Suppressor macrophage (primary cell): ENCODE results near the gene SCIMP.
A peak's percentile ranks its signal among the peaks of the same experiment; 100 is the strongest.
"Not testable (repeated sequence)": the region's sequence is repeated elsewhere in the genome, so short reads cannot be mapped to it uniquely, and the experiment has no call there.

Experiments
- DNase-seq, 4 experiments: peaks; one replicate each; pipeline ENCODE4 v3.0.0-alpha.2; 2020 to 2022
- total RNA-seq, 17 experiments: gene quantifications; one replicate each; lab custom pipeline; 2026; ENCODE audit warnings: mixed read lengths in 6 of 17, inconsistent platforms in 3 of 17; lab: John Stamatoyannopoulos, UW

The SCIMP gene
- 2.4 to 49.6 (median 9.6) reads per million in 17 experiments for total RNA-seq

DNA sequence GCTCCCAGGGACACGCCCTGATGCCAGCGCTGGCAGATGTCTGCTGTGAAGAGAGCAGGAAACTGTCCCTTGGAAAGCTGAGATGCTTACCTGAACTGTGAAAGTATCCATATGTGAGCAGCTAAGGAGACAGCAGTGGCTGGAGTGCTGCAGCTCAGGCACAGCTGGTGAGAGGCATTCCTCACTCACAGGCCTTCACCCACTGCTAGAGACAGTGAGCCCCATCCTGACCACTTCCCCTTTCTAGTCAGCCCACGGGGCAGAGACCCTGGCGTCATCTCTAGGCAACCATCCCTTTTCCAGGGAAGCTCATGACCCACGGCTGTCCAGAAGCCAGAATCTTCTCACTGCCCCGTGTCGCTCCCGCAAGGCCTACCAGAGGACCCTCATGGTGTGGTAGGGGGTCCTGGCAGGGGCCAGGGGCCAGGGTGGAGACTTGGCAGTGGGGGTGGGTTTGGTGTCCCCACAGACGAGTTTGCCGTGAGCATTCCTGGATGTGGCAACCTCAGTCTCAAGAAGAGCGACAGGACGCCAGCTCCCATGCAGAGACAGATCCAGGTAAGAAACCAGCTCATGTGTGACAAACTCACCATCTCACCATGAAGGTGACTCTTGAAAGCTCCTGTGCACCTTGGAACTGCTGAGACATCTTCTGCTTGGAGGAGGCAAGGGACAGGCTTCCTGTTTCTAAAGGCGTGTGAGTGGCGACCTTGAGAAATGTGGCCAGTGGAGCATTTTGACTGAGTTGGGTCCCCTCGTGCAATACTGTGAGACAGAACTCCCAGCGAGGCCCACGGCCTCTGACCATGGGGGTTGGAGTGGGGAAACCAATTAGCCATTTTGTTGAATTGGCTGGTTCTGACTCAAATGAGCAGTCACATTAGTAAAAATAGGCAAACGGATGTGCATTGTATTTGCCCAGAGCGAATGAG is at the start of gene SCIMP:
SCIMP (minus strand) TSS at position 216 of the 932 bp plus-strand sequence; CDS start at position 111, 105 bp downstream.
- peak; percentile 87 to 96 (median 95) for DNase-seq

DNA sequence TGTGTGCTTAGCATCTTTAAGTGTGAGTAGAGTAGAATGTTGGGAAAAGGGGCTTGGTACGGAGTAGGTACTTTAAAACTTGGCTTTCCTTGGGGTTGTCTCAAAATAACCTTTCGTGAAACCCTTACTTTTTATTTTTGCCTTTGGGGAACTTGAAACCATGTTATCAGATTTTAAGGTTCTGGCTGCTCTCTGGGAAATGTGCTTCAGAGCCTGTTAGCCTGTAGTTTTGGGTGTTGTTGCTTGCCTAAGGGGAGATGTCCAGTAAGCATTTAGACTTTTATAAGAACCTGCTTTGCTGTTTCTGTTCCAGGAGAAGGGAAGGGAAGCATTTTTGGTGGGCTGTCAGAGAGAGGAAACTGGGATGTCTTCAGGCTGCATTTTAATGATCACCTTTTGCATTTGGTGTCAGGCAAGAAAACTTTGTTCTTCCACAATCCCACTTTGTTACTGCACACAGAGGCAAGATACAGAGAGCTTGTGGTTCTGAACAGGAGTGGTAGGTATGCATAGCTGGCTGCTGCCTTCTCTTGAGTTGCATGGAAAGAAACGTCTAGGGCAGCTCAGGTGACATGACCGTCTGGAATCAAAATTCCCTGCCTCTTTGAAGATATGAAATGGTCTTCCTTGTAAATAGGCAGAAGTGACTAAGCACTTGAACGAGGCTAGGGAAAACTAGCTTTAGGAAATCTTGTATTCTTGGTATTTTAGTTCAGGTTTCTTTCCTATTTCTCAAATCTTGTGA is 49.1 kb upstream of the SCIMP start:
- DNase-seq, result peak in 1 of 4 experiments; percentile 19

DNA sequence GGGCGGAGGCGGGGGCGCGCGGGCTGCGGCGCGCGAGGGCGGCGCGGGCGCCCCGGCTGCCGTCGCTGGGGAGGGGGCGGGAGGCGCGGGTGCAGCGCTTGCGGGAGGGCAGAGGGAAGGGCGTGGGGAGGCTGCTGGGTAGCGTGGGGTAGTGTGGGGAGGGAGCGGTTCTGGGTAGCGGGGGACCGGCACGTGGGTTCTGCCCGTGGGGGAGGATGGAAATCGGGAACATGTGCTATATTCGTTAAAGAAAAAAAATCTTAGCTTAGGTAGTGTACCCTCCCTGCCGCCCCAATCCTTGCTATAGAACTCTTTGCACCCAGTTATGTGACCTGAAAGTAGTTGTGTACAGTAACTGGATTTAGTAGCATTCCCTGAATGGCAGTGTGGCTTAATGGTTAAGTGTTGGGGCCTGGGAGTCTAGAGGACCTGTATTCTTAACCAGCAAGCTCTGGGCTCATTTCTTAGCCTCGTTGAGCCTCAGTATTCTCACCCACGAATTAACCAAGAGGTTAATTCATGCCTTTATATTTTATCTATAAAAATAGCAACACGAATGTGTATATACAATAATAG is 48.1 kb upstream of the SCIMP start:
- DNase-seq, result peak in 2 of 4 experiments; percentile 27 to 56

DNA sequence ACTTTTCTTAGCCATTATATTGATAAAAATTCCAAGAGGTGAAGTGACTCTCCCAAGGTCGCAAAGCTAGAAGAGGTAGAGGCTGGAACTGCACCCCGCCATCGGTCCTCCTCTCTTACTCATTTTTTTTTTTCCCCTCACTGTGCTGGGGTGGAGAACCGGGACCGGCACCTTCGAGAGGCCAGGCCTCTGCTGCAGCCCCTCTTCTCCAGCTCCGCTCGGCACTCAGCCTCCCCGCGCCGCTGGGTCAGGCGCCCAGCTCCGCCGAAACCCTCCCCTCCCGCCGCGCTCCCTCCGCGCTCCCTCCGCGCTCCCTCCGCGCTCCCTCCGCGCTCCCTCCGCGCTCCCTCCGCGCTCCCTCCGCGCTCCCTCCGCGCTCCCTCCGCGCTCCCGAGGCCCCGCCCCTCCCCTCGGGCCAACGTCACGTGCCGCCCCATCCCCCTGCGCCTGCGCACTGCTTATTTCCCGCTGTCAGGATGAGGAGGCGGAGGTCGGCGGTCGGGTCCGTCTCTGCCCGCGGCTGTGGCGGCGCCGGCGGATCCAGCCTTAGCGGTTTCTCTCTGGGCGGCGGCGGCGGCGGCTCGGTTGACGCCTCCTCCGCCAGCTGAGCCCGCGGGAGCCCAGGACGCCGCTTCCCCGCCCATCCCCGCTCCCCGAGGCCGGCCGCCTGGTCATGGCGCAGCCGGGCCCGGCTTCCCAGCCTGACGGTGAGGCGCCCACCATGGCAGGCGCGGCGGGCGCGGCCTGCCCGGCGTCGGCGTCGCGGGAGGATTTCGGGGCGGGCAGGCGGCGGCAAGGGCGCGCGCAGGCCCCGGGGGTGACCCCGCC is 47.4 kb upstream of the SCIMP start, which contains the start of gene RABEP1:
RABEP1 (plus strand) TSS at position 471 of the 828 bp plus-strand sequence; CDS start at position 674, 203 bp downstream.
- peak; percentile 94 to 98 (median 96) for DNase-seq

DNA sequence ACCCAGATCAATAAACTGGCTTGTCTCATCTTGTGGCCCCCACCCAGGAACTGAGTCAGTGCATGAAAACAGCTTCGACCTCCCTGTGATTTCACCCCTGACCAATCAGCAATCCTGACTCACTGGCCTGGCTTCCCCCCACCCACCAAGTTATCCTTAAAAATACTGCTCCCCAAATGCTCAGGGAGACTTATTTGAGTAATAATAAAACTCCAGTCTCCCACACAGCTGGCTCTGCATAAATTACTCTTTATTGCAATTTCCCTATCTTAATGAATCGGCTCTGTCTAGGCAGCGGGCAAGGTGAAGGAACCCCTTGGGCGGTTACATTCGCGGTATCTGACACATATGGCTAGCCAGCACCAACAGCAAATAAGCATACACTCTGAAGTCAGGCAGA is 37.7 kb upstream of the SCIMP start:
- DNase-seq, result no peak

DNA sequence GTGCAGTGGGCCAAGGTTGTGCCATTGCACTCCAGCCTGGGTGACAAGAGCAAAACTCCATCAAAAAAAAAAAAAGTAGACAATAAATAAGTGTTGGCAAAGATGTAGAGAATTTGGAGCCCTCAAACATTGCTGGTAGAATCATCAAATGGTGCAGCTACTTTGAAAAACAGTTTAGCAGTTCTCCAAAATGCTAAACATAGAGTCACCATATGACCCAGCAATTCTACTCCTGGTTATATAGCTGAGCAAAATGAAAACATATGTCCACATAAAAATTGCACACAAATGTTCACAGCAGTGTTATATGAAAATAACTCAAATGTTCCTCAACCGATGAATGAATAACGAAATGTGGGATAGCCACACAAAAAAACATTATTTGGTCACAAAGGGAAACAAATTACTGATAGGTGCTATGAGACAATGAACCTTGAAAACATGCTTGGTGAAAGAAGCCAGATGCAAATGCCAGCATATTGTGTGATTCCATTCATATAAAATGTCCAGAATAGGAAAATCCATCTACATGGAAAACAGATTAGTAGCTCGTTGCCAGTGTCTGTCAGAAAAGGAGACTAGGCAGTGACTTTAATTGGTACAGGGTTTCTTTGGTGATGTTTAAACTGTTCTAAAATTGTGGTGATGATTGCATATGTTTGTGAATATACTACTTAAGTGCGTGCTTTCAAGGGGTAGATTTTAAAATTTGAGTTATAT is 34.7 kb upstream of the SCIMP start:
- DNase-seq, result no peak

DNA sequence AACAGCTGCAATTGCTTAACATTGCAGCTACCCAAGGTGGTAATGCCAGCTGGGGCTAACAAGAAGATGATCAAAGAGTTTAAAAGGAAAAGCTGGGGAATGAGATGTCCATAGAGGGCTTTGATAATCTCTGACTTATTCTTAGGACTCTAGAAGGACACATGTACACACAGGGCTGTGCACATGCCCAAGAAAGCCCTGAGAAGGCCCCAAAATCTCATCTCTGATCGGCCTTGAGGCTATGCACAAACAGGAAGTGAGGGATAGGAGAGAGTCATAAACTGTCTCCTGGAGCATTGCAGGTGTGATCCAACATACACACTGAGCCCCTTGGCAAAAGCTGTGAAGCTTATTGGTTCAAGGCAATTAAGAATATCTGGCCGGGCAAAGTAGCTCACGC is 30.2 kb upstream of the SCIMP start:
- no peak for DNase-seq

DNA sequence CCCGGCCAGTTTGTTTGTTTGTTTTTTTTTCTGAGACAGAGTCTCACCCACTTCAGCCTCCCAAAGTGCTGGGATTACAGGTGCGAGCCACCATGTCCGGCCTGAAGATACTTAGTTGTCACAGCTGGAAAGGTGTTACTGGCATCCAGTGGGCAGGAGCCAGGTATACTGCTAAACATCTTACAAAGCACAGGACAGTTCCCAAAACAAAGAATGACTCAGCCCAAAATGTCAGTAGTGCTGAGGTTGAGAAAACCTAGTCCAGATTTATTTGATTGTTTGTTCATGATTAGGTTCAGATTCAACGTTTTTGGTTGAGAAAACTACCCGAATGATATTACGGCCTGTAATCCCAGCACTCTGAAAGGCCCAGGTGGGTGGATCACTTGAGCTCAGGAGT is 28.8 kb upstream of the SCIMP start:
- no peak for DNase-seq

DNA sequence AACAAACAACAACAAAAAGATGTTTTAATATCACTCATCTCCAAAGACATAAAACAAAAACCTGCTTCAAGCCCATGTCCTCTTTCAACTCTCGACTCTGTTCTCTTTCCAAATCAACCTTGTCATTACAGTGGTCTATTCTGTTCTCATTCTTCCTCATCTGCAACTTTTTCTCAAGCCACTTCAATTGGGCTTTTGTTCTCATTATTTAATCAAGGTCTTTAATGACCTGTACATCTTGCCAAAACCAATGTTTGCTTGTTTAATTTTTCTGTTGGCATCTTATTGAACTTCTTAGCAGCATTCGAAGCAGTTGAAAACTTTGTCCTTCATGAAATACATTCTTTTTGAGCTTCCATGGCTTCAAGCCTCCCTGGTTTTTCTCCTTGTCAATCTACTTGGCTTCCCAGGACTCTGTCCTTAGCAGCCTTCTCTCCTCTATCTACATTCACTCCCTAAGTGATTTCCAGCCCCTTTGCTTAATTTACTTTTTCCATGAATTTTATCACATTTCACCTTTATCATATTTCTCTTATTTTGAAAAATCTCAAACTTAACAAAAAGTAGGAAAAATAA is 27.8 kb upstream of the SCIMP start:
- no peak for DNase-seq

DNA sequence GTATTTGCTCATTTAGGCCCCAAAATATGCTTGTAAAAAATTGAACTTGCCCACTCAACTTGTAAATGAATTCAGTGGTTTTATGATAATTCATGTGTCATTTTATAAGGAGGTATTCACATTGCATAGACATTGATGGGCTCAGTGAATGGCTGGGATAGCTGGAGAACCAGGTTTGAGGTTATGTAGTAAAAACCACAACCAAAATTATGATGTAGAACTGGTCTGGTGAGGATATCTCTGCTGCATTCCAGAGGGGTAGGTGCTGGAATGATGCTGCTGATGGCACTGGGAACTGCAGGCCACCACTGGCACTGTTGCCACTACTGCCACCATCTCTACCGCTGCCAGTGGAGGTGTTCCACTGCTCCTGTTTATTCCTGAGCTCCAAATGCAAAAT is 25.9 kb upstream of the SCIMP start:
- no peak for DNase-seq

DNA sequence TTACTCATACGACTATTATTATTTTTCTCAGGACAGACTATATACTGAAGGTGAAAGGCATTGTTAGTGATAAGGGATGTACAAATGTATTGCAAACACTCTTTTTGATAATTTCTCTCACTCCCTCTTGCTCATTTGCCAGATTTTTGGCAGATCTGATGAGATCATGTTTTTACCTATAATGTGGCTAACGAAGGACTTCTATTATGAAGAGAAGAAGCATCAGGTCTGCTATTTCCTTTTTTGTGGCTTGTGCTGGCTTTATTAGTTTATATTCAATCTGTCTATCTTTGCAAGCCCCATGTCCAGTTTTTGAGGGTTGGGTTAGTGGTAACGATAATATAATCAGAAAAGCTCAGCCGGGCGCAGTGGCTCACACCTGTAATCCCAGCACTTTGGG is 22.5 kb upstream of the SCIMP start:
- DNase-seq, result no peak

DNA sequence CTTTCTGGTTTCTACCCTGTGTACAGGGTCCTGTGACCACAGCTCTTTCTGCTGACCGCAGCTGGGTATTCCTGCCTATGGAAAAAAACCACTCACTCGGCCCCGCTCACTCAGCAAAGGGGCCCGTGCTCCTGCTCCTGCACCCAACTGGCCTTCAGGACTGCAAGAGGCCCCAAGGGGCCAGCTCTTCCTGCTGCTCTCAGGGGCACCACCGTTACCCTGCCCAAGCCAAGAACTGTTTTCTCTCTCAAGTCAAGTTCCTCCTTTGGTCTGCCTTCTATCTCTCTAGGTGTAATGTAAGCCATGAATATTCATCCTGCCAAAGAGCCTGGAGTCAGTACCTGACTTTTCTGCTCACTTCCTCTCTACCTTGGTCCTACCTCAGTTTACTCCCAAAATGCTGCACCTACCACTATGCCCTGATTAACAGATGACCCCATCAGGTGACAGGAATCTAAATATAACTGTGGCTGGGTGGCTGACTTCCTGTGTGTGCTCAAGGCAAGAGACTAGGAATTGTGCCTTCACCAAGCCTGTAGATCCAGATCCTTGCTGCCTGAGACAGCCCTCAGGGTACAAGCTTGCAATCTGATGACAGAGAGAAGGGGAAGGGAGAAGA is 20.4 kb upstream of the SCIMP start:
- peak; percentile 29 to 69 (median 52) for DNase-seq

DNA sequence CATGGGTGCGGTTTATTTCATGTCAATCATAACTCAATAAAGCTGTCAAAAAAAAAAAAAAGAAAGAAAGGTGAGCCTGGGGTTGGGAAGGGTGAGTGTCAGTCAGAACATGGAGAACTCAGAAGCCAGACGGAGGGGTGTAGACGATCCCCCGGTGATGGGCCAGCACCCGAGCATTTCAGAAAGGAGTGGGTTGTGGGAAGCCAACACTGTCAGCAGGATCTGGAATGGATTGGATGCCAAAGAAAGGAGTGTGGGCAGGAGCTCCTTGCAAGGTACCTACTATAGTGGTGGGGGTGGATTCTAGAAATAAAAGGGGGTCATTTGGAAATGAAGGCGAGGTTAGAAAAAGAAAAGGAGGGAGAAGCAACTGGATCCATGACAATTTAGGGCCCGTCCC is 19.8 kb upstream of the SCIMP start:
- no peak for DNase-seq

DNA sequence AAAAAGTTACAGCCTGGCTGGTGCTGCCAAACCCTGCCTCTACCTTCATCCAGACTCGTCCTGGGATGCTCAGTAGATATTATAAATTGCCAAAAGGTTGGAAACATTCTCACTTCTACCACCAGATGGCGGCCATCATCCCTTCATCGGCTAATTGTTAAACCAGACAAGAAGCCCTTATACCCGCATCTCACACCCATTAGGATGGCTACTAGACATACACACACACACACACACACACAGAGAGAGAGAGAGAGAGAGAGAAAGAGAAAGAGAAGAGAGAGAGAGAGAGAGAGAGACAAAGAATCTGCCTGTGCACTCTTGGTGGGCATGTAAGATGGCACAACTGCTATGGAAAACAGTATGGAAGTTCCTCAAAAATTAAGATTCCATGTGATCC is 15.0 kb upstream of the SCIMP start:
- DNase-seq, result peak; percentile 75 to 86 (median 79)

DNA sequence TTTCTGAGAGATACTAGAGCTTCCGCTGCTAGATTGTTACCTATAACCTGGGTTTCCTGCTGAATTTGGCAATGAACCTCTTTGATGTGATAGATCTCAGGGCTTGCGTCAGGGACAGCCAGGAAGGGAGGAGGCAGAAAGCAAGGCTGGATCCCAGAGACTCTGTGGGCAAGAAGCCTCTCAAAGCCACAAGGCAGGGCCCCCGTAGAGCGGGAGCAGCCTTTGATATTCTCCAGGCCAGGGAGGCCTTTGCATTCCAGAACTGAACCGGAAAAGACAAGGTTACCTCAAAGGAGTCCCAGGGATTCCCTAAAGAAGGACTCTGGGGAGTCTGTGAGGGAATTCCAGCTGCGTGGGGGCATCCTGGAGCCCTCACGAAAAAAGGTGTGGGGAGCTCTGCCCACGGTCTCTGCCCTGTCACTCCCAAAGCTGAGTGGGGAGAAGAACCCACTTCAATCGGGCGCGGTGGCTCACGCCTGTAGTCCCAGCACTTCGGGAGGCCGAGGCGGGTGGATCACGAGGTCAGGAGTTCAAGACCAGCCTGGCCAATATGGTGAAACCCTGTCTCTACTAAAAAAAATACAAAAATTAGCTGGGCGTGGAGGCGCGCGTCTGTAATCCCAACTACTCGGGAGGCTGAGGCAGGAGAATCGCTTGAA is 14.3 kb upstream of the SCIMP start:
- no peak for DNase-seq

DNA sequence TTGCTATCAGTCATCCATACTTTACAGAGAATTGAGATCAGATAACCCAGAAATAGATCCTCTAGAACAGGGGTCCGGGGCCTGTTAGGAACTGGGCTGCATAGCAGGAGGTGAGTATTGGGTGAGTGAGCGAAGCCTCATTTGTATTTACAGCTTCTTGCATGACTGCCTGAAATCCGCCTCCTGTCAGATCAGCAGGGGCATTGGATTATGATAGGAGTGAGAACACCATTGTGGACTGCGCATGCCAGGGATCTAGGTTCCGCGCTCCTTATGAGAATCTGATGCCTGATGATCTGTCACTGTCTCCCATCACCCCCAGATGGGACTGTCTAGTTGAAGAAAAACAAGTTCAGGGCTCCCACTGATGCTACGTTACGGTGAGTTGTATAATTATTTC is 13.0 kb upstream of the SCIMP start:
- no peak for DNase-seq

DNA sequence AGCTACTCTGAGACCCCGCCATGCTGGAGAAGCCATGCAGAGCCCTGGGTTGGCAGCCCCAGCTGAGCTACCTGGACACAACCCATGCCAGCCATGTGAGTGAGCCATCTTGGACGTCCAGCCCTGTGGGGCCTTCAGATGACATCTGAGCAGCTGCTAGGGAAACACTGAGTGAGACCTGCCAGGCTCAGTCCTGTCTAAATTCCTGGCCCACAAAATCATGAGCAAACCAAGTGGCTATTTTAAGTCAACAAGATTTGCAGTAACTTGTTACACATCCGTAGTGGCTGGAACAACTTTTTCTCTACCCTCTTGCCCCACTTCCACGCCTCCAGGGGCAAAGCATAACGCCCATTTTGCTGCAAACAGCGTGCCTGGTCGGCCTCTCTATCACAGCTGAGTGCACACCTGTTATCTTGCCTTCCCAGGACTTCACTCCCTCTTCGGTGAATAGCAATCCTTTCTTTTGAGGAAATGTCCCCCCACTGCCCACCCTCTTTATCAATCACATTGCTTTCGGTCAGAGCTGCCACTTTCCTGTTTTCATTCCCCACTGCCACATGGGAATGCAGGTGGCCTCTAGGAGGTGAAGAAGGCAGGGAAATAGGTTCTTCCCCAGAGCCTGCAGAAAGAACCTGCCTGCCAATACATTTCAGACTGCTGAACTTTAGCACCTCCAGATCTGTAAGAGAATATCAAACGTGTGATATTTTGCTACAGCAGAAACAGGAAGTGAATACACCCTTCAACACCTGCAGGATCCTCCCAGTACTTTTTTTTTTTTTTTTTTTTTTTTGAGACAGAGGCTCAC is 7.4 kb upstream of the SCIMP start:
- no peak for DNase-seq

DNA sequence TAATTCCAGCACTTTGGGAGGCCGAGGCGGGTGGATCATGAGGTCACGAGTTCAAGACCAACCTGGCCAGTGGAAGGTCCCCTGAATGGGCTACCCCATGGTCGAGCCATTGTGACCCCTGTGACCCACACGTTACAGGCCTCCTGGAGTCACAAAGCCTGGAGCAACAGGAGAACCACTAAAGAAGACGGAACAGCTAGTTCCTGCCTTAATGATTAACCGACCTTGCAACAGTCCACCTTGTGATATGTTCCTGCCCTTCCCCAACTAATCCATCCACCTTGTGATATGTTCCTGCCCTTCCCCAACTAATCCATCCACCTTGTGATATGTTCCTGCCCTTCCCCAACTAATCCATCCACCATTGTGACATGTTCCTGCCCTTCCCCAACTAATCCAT is 5.1 kb upstream of the SCIMP start:
- DNase-seq, result not testable (repeated sequence)

DNA sequence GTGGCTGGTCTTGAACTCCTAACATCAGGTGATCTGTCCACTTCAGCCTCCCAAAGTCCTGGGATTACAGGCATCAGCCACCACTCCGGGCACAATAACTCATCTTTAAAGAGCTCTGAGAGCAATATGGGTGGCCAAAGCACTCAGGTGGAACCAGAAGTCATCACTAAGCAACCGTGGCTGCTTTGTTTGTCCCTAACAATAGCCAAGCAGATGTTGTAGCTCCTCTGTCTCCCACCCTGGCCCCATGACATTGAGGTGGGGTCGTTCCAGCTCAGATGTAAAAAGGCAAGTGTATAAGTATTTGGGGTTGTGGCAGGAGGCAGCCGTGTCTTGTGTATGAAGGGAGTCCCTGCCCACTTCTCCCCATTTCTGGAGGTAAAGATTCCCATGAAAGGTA is 3.7 kb upstream of the SCIMP start:
- no peak for DNase-seq
